Nephron (organoid): ENCODE results near the gene FBLN2.

Source experiments
- H3K27ac Mint-ChIP-seq, 3 experiments: 2 replicates each; pipeline ENCODE4 v1.8.0; 2020; ENCODE audit warnings: mixed read lengths in 3 of 3, mild to moderate bottlenecking in 2 of 3, moderate library complexity in 1 of 3
- H3K27me3 Mint-ChIP-seq: 2 replicates; pipeline ENCODE4 v1.8.0; 2021; ENCODE audit warnings: low read depth, mild to moderate bottlenecking, moderate library complexity, mixed read lengths
- H3K36me3 Mint-ChIP-seq: 2 replicates; pipeline ENCODE4 v1.8.0; 2020; ENCODE audit warnings: low read depth, mixed read lengths
- H3K4me1 Mint-ChIP-seq: 2 replicates; pipeline ENCODE4 v1.8.0; 2020; ENCODE audit warnings: mixed read lengths
- H3K4me3 Mint-ChIP-seq, 3 experiments: 2 replicates each; pipeline ENCODE4 v1.8.0; 2020; ENCODE audit warnings: mild to moderate bottlenecking in 3 of 3, mixed read lengths in 3 of 3, moderate library complexity in 2 of 3
- H3K9me3 Mint-ChIP-seq: 2 replicates; pipeline ENCODE4 v1.8.0; 2020; ENCODE audit warnings: mixed read lengths
- TF ChIP-seq, protein P1 (sequence below), 3 experiments: fragments of 200-600 bp; sonication (generic); IDR thresholded peaks; one replicate each; pipeline ENCODE4 v1.5.0; 2021; ENCODE audit warnings: antibody characterized with exemption in 3 of 3; ENCODE audit not compliant: unreplicated experiment in 3 of 3

Gene FBLN2

DNA sequence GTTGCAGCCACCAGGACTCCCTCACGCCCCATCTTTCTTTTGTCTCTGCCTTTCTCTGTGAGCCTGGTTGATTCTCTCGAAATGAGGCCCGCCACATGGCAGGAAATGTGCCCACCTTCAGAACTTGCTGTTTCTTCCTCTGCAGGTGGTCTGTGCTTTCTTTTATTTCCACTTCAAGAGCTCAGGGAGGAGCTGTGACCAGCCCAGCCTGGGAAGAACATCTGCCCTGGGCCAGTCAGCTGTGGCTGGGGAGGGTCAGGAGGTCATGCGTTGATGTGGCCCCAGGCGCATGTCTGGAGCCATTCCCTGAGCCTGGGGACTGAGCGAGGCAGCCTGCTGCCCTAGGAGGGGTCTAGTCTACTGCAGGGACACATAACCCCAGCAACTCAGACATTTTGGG lies 8.0 kb downstream of the FBLN2 start:
- H3K27me3 Mint-ChIP-seq = peaks cover 39% of the 10 kb centered on the region
- TF ChIP-seq, protein P1, sequence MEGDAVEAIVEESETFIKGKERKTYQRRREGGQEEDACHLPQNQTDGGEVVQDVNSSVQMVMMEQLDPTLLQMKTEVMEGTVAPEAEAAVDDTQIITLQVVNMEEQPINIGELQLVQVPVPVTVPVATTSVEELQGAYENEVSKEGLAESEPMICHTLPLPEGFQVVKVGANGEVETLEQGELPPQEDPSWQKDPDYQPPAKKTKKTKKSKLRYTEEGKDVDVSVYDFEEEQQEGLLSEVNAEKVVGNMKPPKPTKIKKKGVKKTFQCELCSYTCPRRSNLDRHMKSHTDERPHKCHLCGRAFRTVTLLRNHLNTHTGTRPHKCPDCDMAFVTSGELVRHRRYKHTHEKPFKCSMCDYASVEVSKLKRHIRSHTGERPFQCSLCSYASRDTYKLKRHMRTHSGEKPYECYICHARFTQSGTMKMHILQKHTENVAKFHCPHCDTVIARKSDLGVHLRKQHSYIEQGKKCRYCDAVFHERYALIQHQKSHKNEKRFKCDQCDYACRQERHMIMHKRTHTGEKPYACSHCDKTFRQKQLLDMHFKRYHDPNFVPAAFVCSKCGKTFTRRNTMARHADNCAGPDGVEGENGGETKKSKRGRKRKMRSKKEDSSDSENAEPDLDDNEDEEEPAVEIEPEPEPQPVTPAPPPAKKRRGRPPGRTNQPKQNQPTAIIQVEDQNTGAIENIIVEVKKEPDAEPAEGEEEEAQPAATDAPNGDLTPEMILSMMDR (IDR thresholded peaks at IDR 0.05; ENCODE audit: unreplicated experiment in 3 of 3) = no peak
- peaks cover 25% of the 10 kb centered on the region for H3K4me1 Mint-ChIP-seq
- H3K4me3 Mint-ChIP-seq = no peak overlapping the region
- H3K27ac Mint-ChIP-seq = peak overlapping the region in 1 of 3 experiments; percentile 50
- H3K36me3 Mint-ChIP-seq = no peaks in the 10 kb centered on the region
- H3K9me3 Mint-ChIP-seq = no peaks in the 10 kb centered on the region

DNA sequence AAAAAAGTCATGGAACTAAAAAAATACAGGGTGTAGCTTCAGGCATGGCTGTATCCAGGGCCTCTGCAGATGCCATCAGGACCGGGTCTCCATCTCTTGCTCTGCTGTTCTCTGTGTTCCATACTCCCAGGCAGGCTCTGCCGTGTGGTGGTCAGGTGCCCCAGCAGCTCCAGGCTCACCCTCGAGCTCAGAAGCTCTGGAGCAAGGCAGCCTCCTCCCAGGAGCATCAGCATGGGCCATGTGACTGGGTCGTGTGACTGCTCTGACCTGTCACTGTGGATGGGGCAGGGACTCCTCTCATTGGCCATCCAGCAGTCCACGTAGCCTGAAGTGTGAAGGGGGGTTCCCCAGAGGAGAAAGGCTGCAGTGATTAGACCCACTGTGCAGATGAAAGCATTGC lies 8.5 kb downstream of the FBLN2 start:
- no peaks in the 10 kb centered on the region for H3K36me3 Mint-ChIP-seq
- H3K4me3 Mint-ChIP-seq = no peak overlapping the region
- H3K27me3 Mint-ChIP-seq = peaks cover 34% of the 10 kb centered on the region

DNA sequence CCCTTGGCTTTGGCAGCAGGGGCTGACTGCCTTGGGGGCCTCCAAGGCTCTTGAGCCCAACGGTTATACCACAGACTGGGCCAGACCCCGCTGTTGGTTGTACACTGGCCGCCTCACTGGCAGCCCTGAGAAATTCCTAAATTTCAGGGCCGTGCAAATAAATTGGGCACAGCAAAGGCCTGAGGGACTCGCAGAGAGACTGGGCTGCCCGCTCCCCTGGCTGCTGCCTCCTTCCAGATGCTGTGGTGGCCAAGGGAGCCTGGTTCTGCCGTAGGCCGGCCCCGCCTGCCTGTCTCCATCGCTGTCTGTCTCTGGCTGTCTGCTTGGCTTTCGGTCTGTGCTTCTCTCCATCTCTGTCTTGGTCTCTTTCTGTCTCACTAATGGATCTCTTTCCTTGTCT lies 9.0 kb downstream of the FBLN2 start:
- Mint-ChIP-seq H3K27ac (no peak overlapping the region), H3K4me3 (no peak overlapping the region), H3K27me3 (peaks cover 31% of the 10 kb centered on the region), H3K4me1 (peaks cover 30% of the 10 kb centered on the region), H3K9me3 (no peaks in the 10 kb centered on the region), H3K36me3 (no peaks in the 10 kb centered on the region)
- TF ChIP-seq, protein P1 (IDR thresholded peaks at IDR 0.05; ENCODE audit: unreplicated experiment in 3 of 3) = no peak

More for the DNA sequence above, 8.5 kb downstream of the FBLN2 start:
- Mint-ChIP-seq H3K27ac (no peak overlapping the region), H3K9me3 (no peaks in the 10 kb centered on the region), H3K4me1 (peaks cover 30% of the 10 kb centered on the region)
- TF ChIP-seq, protein P1 (IDR thresholded peaks at IDR 0.05; ENCODE audit: unreplicated experiment in 3 of 3) = no peak

DNA sequence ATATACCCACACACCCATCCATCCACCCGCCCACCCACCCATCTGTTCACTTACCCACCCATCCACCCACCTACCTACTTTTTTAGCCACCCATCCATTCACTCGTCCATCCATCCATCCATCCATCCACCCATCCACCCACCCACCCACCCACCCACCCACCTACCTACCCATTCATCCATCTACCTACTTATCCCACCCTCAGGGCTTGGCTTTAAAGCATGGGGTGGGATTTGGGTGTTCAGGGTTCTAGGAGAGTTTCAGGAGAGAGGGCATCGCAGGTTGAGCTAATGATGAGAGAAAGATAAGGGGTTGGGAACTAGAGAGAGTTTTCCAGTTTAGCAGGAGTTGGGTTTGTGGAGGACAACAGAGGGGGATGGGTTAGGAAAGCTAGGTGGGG lies 9.7 kb downstream of the FBLN2 start:
- Mint-ChIP-seq H3K9me3 (no peaks in the 10 kb centered on the region), H3K27ac (no peak overlapping the region), H3K36me3 (no peaks in the 10 kb centered on the region), H3K4me3 (no peak overlapping the region), H3K27me3 (peaks cover 33% of the 10 kb centered on the region), H3K4me1 (peaks cover 30% of the 10 kb centered on the region)
- TF ChIP-seq, protein P1 (IDR thresholded peaks at IDR 0.05; ENCODE audit: unreplicated experiment in 3 of 3) = no peak

DNA sequence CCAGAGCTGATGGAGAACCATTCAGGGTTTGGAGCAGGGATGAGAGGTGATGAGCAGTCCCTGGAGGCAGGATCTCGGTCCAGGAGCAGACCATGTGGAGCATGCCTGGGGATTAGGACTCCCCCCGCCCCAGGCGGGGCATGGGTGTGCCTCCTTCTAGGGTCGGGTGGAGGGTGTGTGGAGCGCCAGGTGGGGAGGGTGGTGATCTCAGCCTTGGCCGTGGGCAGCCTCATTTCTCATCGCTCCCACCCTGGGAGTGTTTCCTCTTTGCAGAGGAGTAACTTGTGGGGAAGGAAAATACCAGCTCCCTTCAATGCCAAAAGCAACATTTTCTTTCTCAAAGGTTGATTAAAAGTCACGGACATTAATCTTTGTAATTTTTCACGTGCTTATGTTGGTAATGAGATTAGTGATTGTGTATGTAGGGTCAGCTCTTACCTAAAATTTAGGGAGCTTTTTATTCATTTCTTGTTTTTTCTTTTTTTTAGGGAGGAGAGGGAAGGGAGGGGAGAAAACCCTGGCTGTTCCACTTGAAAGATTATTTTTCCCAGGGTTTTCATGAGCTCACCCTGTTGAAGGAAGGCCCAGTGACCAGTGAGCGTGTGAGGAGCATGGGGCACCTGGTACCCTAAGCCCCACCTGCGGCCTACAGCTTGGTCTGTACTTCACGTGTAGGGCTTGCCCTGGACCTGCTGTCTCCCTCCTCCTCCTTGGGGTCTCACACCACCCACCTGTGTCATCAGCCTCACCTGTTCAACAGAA lies 11.0 kb downstream of the FBLN2 start:
- Mint-ChIP-seq H3K27ac (peak overlapping the region; percentile 5 to 17 (median 11)), H3K4me1 (peaks cover 30% of the 10 kb centered on the region), H3K36me3 (no peaks in the 10 kb centered on the region), H3K4me3 (no peak overlapping the region), H3K27me3 (peaks cover 39% of the 10 kb centered on the region), H3K9me3 (no peaks in the 10 kb centered on the region)
- TF ChIP-seq, protein P1 (IDR thresholded peaks at IDR 0.05; ENCODE audit: unreplicated experiment in 3 of 3) = no peak

DNA sequence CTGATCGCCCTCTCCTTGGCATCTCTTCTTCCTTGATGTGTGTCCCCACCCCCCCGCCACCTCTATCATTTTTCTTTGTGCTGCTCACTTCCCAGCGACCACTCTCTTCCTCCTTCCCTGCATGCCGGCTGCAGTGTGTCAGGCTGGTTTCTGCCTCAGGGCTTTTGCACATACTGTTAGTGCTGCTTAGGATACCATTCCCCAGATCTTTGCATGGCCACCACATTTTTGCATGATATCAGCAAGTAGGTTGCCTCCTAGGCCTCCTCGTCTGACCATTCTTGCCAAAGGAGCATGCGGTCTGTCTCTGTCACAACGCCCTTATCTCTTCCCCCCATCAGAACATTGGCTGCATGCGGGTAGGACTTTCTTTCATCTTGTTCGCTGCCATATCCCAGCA lies 12.5 kb downstream of the FBLN2 start:
- Mint-ChIP-seq H3K9me3 (no peaks in the 10 kb centered on the region), H3K4me1 (peaks cover 25% of the 10 kb centered on the region), H3K27me3 (peaks cover 38% of the 10 kb centered on the region), H3K27ac (no peak overlapping the region), H3K4me3 (no peak overlapping the region), H3K36me3 (no peaks in the 10 kb centered on the region)
- TF ChIP-seq, protein P1 (IDR thresholded peaks at IDR 0.05; ENCODE audit: unreplicated experiment in 3 of 3) = no peak
